Stimulated activated CD4-positive, alpha-beta T cell treated with anti-CD3 and anti-CD28 coated beads, Interleukin-15, amount 100 ng/mL, for 24 hours (primary cell): ENCODE data around the gene SARDH.

Experiments
- DNase-seq: peaks from one replicate; pipeline ENCODE4 v3.0.0-alpha.2; 2020

The SARDH gene

GRCh38 chr9:133621725-133622267, 116.4 kb downstream of the SARDH start:
- no peak for DNase-seq

GRCh38 chr9:133619791-133620190, 118.4 kb downstream of the SARDH start:
- peak; percentile 70 for DNase-seq

- no peak for DNase-seq
Measured at GRCh38 chr9:133618726-133619125, 119.4 kb downstream of the SARDH start.

GRCh38 chr9:133616643-133617405, 121.3 kb downstream of the SARDH start:
- no peak for DNase-seq

- DNase-seq, result no peak
Measured at GRCh38 chr9:133615606-133616188, 122.5 kb downstream of the SARDH start.

GRCh38 chr9:133615186-133615585, 123.0 kb downstream of the SARDH start:
- no peak for DNase-seq

- DNase-seq, result no peak
Measured at GRCh38 chr9:133614678-133615077, 123.5 kb downstream of the SARDH start.

GRCh38 chr9:133614056-133614455, 124.1 kb downstream of the SARDH start:
- no peak for DNase-seq
